GM12878 (cell line): ENCODE results near the gene NCAM1. TPM values are rescaled to one million over a fixed set of nuclear protein-coding genes. Genes with fewer than 3 reads are reported as not detected.

Experiments used
- ATAC-seq: fragments of 200-7000 bp; cut with Tn5 transposase; 3 replicates; pipeline ENCODE4 v1.9.1; 2020; ENCODE audit warnings: mild to moderate bottlenecking, moderate library complexity
- BruUV-seq: library from RNA; stranded (reverse); fragments of 400-500 nt; replicated peaks from 2 replicates; lab custom pipeline; 2021; lab: Mats Ljungman, UMichigan
- CTCF ChIA-PET: fragments of 300-600 bp; sonication (Branson Sonifier 250); formaldehyde crosslinking; extraction: SDS; loops from one replicate; lab custom pipeline; 2021; ENCODE audit warnings: inconsistent platforms; lab: Yijun Ruan, JAX
- POLR2A ChIA-PET: fragments of 350-600 bp; formaldehyde crosslinking; extraction: SDS; loops from one replicate; lab custom pipeline; 2021; ENCODE audit warnings: inconsistent platforms; lab: Charles Lee
- RAD21 ChIA-PET: fragments of 300-600 bp; sonication (Branson Sonifier 250); formaldehyde crosslinking; loops from one replicate; lab custom pipeline; 2023; ENCODE audit warnings: antibody characterized with exemption; ENCODE audit not compliant: unreplicated experiment; lab: Charles Lee
- SMC1A ChIA-PET: fragments of 300-600 bp; sonication (Branson Sonifier 250); formaldehyde crosslinking; loops from one replicate; lab custom pipeline; 2023; ENCODE audit not compliant: unreplicated experiment, uncharacterized antibody; lab: Charles Lee
- DNase-seq: peaks from one replicate; pipeline ENCODE4 v3.0.0-alpha.2; 2011; ENCODE audit warnings: low read depth, low spot score
- FAIRE-seq: peaks from 3 replicates; lab custom pipeline; 2011; peaks lifted over from hg19 to GRCh38; lab: Jason Lieb, UNC
- H2AFZ ChIP-seq: 2 replicates; pipeline ENCODE4 v1.6.0; 2011; ENCODE audit warnings: low read depth, low read length, control low read depth; ENCODE audit not compliant: control insufficient read depth
- H3K27ac ChIP-seq: 2 replicates; pipeline ENCODE4 v1.5.1; 2011; ENCODE audit warnings: control low read depth; ENCODE audit not compliant: control insufficient read depth, insufficient read depth
- H3K27me3 ChIP-seq, 2 experiments: replicated peaks in 1 of 2; 2 replicates each; pipeline versions ENCODE4 v1.6.0 to v1.6.1; 2011; ENCODE audit warnings: low read length in 1 of 2; ENCODE audit not compliant: control insufficient read depth in 2 of 2, insufficient read depth in 2 of 2
- H3K36me3 ChIP-seq, 2 experiments: 2 replicates each; pipeline ENCODE4 v1.5.1; 2011; ENCODE audit warnings: low read length in 1 of 2; ENCODE audit not compliant: control insufficient read depth in 2 of 2, insufficient read depth in 2 of 2
- H3K4me1 ChIP-seq: 2 replicates; pipeline ENCODE4 v1.6.1; 2011; ENCODE audit warnings: mild to moderate bottlenecking, low read length, moderate library complexity, mixed read lengths; ENCODE audit not compliant: control insufficient read depth, insufficient read depth
- H3K4me2 ChIP-seq: 2 replicates; pipeline ENCODE4 v1.6.0; 2011; ENCODE audit warnings: control low read depth; ENCODE audit not compliant: control insufficient read depth, insufficient read depth
- H3K4me3 ChIP-seq: fragments of 200-600 bp; sonication (generic); 2 replicates; pipeline ENCODE4 v1.5.1; 2016
- H3K79me2 ChIP-seq: 2 replicates; pipeline ENCODE4 v1.6.0; 2011; ENCODE audit warnings: low read length; ENCODE audit not compliant: control insufficient read depth, insufficient read depth
- H3K9ac ChIP-seq: 2 replicates; pipeline ENCODE4 v1.8.0; 2011; ENCODE audit warnings: low read length, control low read depth, mixed read lengths; ENCODE audit not compliant: control insufficient read depth, insufficient read depth
- H3K9me3 ChIP-seq: replicated peaks from 3 replicates; pipeline ENCODE4 v1.5.1; 2011; ENCODE audit warnings: mild to moderate bottlenecking, low read length; ENCODE audit not compliant: control insufficient read depth, insufficient read depth
- H4K20me1 ChIP-seq: 2 replicates; pipeline ENCODE4 v1.6.0; 2011; ENCODE audit not compliant: control insufficient read depth, insufficient read depth
- CHD1 ChIP-seq: IDR thresholded peaks from 2 replicates; pipeline ENCODE4 v1.6.1; 2012; ENCODE audit warnings: low read depth, low read length, improper control_type of control experiment
- CHD4 ChIP-seq: fragments of 200-600 bp; sonication (generic); IDR thresholded peaks from 2 replicates; pipeline ENCODE4 v1.6.1; 2016; ENCODE audit warnings: mild to moderate bottlenecking
- WGBS: methylation state at CpG from one replicate; pipeline ENCODE4 v1.1.6; 2016; ENCODE audit warnings: low lambda C conversion rate; ENCODE audit not compliant: insufficient replicate concordance, insufficient coverage; ENCODE audit errors: missing lambda C conversion rate; 5-methylcytosine and 5-hydroxymethylcytosine counted together
- in situ Hi-C: fragments of 300-500 bp; cut with MboI; formaldehyde crosslinking; loops from 9 replicates; pipeline ENCODE4 v1.14.3; 2018; ENCODE audit warnings: mixed read lengths
- intact Hi-C: fragments of 100-400 bp; cut with micrococcal nuclease; formaldehyde crosslinking; loops from one replicate; pipeline ENCODE4 v1.14.2; 2022; ENCODE audit not compliant: unreplicated experiment
- polyA plus RNA-seq, 11 experiments: library from polyadenylated mRNA; depleted of rRNA in 4 of 11; unstranded in 6 of 11; stranded (reverse) in 5 of 11; fragments of >200 nt; fragmentation: Nextera tagmentation in 4 of 11; fragmentation: Illumina TruSeq in 1 of 11; extraction: Ambion mirVana in 4 of 11; extraction: Trizol in 1 of 11; gene quantifications; 1 replicate in 1 of 11; 2 replicates in 10 of 11; pipeline versions ENCODE4 v1.2.1 to v1.2.3, GENCODE V29; 2011 to 2016; ENCODE audit warnings: inconsistent platforms in 2 of 11, missing spikeins in 2 of 11, low read depth in 1 of 11
- total RNA-seq, 4 experiments: library from RNA; depleted of rRNA in 3 of 4; stranded (reverse); fragments of >200 nt in 3 of 4; fragmentation: Illumina TruSeq in 1 of 4; extraction: Trizol in 1 of 4; gene quantifications; 2 replicates each; pipeline versions ENCODE4 v1.2.1 to v1.2.3, GENCODE V29; 2013 to 2021
- TF ChIP-seq, protein P1 (sequence below): fragments of 450-650 bp; IDR thresholded peaks from 2 replicates; pipeline ENCODE4 v1.6.1; 2016; ENCODE audit warnings: mild to moderate bottlenecking, moderate library complexity, borderline replicate concordance

NCAM1 gene
- total and polyA plus RNA-seq, 10 of the 15 experiments (the other 5 are each of a cell fraction or from before 2014, with no cell fraction given): 0.10 to 0.23 (median 0.11) TPM; not detected in 7

- TF ChIP-seq, protein P1, sequence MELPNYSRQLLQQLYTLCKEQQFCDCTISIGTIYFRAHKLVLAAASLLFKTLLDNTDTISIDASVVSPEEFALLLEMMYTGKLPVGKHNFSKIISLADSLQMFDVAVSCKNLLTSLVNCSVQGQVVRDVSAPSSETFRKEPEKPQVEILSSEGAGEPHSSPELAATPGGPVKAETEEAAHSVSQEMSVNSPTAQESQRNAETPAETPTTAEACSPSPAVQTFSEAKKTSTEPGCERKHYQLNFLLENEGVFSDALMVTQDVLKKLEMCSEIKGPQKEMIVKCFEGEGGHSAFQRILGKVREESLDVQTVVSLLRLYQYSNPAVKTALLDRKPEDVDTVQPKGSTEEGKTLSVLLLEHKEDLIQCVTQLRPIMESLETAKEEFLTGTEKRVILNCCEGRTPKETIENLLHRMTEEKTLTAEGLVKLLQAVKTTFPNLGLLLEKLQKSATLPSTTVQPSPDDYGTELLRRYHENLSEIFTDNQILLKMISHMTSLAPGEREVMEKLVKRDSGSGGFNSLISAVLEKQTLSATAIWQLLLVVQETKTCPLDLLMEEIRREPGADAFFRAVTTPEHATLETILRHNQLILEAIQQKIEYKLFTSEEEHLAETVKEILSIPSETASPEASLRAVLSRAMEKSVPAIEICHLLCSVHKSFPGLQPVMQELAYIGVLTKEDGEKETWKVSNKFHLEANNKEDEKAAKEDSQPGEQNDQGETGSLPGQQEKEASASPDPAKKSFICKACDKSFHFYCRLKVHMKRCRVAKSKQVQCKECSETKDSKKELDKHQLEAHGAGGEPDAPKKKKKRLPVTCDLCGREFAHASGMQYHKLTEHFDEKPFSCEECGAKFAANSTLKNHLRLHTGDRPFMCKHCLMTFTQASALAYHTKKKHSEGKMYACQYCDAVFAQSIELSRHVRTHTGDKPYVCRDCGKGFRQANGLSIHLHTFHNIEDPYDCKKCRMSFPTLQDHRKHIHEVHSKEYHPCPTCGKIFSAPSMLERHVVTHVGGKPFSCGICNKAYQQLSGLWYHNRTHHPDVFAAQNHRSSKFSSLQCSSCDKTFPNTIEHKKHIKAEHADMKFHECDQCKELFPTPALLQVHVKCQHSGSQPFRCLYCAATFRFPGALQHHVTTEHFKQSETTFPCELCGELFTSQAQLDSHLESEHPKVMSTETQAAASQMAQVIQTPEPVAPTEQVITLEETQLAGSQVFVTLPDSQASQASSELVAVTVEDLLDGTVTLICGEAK: no peak
- TF ChIP-seq CHD1: no peak
Measured at GRCh38 chr11:113195728-113196127, 234.5 kb downstream of the NCAM1 start (continued).

DNA sequence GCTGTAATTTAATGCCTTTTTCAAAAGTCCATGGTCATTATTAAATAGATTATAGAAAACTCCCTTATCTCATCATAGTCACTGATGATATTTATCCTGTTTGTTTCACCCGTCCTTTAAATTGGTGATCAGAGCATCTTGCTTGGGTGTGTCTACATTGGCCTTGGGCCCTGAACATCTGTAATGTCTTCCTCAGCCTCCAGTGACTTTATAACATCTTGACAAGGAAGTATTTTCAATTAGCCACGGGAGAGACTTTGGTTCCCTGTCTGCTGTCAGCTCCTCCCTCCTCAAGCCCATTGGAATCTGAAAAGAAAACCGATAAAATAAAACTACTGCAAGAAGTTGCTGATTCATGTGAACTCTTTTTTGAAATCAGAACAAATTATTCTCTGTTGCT lies 236.2 kb downstream of the NCAM1 start:
- Histone ChIP-seq H3K4me3 (no peak overlapping the region), H3K9me3 (no peaks in the 10 kb centered on the region), H3K9ac (no peak overlapping the region), H3K4me1 (no peaks in the 10 kb centered on the region), H3K36me3 (no peaks in the 10 kb centered on the region), H3K27me3 (peaks cover 2 to 3% of the 10 kb centered on the region in 2 experiments; a peak in 3 of 4 replicates), H2AFZ (no peak overlapping the region), H3K4me2 (no peak overlapping the region), H3K27ac (no peak overlapping the region), H3K79me2 (no peaks in the 10 kb centered on the region), H4K20me1 (no peaks in the 10 kb centered on the region)
- BruUV-seq: no TSS peak
- FAIRE-seq (no peak), DNase-seq (no peak), ATAC-seq (no peak)
- ChIA-PET POLR2A (no interaction called here), RAD21 (no interaction called here), CTCF (no interaction called here), SMC1A (no interaction called here)
- TF ChIP-seq CHD4: no peak
- WGBS: 4% methylated on average over 3 of the region's 3 CpGs
- intact Hi-C loops (no loop called here), in situ Hi-C loops (no loop called here)
